HEK293 (cell line): Measurements from ENCODE around the gene CDC37L1.

Experiments
- CTCF ChIA-PET: fragments of 350-600 bp; formaldehyde crosslinking; extraction: SDS; loops from one replicate; lab custom pipeline; 2021; ENCODE audit warnings: antibody characterized with exemption; lab: Yijun Ruan, JAX
- POLR2A ChIA-PET: fragments of 300-600 bp; formaldehyde crosslinking; extraction: SDS; loops from one replicate; lab custom pipeline; 2020; ENCODE audit warnings: antibody characterized with exemption, inconsistent platforms; lab: Yijun Ruan, JAX
- H3K27ac ChIP-seq: fragments of 200-500 bp; sonication (Bioruptor generic); 2 replicates; pipeline ENCODE4 v1.5.1; 2014; ENCODE audit warnings: low read depth, low read length, control low read depth, inconsistent platforms; ENCODE audit errors: extremely low read depth
- H3K36me3 ChIP-seq, 2 experiments: fragments of 200-500 bp in 1 of 2; sonication (Bioruptor generic) in 1 of 2; 1 replicate in 1 of 2; 2 replicates in 1 of 2; pipeline ENCODE4 v1.5.1; 2014 to 2017; ENCODE audit warnings: inconsistent platforms in 2 of 2, low read length in 2 of 2; ENCODE audit not compliant: control insufficient read depth in 2 of 2, insufficient read depth in 1 of 2
- H3K4me1 ChIP-seq: fragments of 200-500 bp; sonication (Bioruptor generic); 2 replicates; pipeline ENCODE4 v1.5.1; 2014; ENCODE audit warnings: mild to moderate bottlenecking, low read length, inconsistent platforms; ENCODE audit not compliant: control insufficient read depth, insufficient read depth
- H3K4me3 ChIP-seq: 2 replicates; pipeline ENCODE4 v1.5.1; 2011; ENCODE audit warnings: low read depth, mild to moderate bottlenecking, control low read depth, low read length, moderate library complexity
- H3K9me3 ChIP-seq: fragments of 200-500 bp; sonication (Bioruptor generic); 2 replicates; pipeline ENCODE4 v1.5.1; 2014; ENCODE audit warnings: low read depth, low read length, inconsistent platforms; ENCODE audit not compliant: control insufficient read depth, insufficient read depth
- KLF17 ChIP-seq: fragments of 450-650 bp; formaldehyde crosslinking; IDR thresholded peaks from 2 replicates; pipeline ENCODE4 v1.5.1; 2016; ENCODE audit warnings: missing biosample characterization, missing genetic modification characterization
- OVOL3 ChIP-seq: fragments of 450-650 bp; formaldehyde crosslinking; IDR thresholded peaks from 2 replicates; pipeline ENCODE4 v1.5.1; 2016; ENCODE audit warnings: missing biosample characterization, missing genetic modification characterization
- PRDM1 ChIP-seq: fragments of 450-650 bp; formaldehyde crosslinking; IDR thresholded peaks from 2 replicates; pipeline ENCODE4; 2016; ENCODE audit warnings: missing biosample characterization, missing genetic modification characterization
- RBAK ChIP-seq: fragments of 450-650 bp; formaldehyde crosslinking; IDR thresholded peaks from 2 replicates; pipeline ENCODE4 v1.5.1; 2016; ENCODE audit warnings: missing biosample characterization, missing genetic modification characterization
- REST ChIP-seq: fragments of 450-650 bp; formaldehyde crosslinking; IDR thresholded peaks from 2 replicates; pipeline ENCODE4 v1.5.1; 2016; ENCODE audit warnings: missing biosample characterization, missing genetic modification characterization
- SALL2 ChIP-seq: fragments of 450-650 bp; formaldehyde crosslinking; IDR thresholded peaks from 2 replicates; pipeline ENCODE4 v1.5.0; 2017; ENCODE audit warnings: missing biosample characterization, mild to moderate bottlenecking, missing genetic modification characterization, borderline replicate concordance
- ZBTB11 ChIP-seq: fragments of 450-650 bp; formaldehyde crosslinking; conservative IDR thresholded peaks from 2 replicates; pipeline ENCODE4 v1.5.1; 2016; ENCODE audit warnings: low read depth, missing biosample characterization, missing genetic modification characterization
- ZBTB20 ChIP-seq: fragments of 450-650 bp; formaldehyde crosslinking; IDR thresholded peaks from 2 replicates; pipeline ENCODE4 v1.5.1; 2016; ENCODE audit warnings: missing biosample characterization, missing genetic modification characterization
- ZNF16 ChIP-seq: fragments of 450-650 bp; formaldehyde crosslinking; IDR thresholded peaks from 2 replicates; pipeline ENCODE4 v1.5.1; 2016; ENCODE audit warnings: low read depth, missing biosample characterization, missing genetic modification characterization
- ZNF223 ChIP-seq: fragments of 450-650 bp; formaldehyde crosslinking; IDR thresholded peaks from 2 replicates; pipeline ENCODE4 v1.5.1; 2016; ENCODE audit warnings: missing biosample characterization, missing genetic modification characterization
- ZNF266 ChIP-seq: fragments of 450-650 bp; formaldehyde crosslinking; IDR thresholded peaks from 2 replicates; pipeline ENCODE4 v1.5.1; 2016; ENCODE audit warnings: missing biosample characterization, missing genetic modification characterization, low read depth
- ZNF335 ChIP-seq: fragments of 450-650 bp; formaldehyde crosslinking; conservative IDR thresholded peaks from 2 replicates; pipeline ENCODE4 v1.5.1; 2016; ENCODE audit warnings: missing biosample characterization, missing genetic modification characterization
- ZNF600 ChIP-seq: fragments of 450-650 bp; formaldehyde crosslinking; IDR thresholded peaks from 2 replicates; pipeline ENCODE4 v1.5.1; 2016; ENCODE audit warnings: missing biosample characterization, missing genetic modification characterization
- ZNF623 ChIP-seq: fragments of 450-650 bp; formaldehyde crosslinking; IDR thresholded peaks from 2 replicates; pipeline ENCODE4 v1.5.1; 2016; ENCODE audit warnings: missing biosample characterization, missing genetic modification characterization
- ZNF692 ChIP-seq: fragments of 450-650 bp; formaldehyde crosslinking; IDR thresholded peaks from 2 replicates; pipeline ENCODE4 v1.5.1; 2016; ENCODE audit warnings: missing biosample characterization, missing genetic modification characterization
- ZNF701 ChIP-seq: fragments of 450-650 bp; formaldehyde crosslinking; IDR thresholded peaks from 2 replicates; pipeline ENCODE4 v1.5.1; 2016; ENCODE audit warnings: missing biosample characterization, missing genetic modification characterization
- ZNF707 ChIP-seq: fragments of 450-650 bp; formaldehyde crosslinking; IDR thresholded peaks from 2 replicates; pipeline ENCODE4 v1.5.1; 2016; ENCODE audit warnings: missing biosample characterization, missing genetic modification characterization
- ZNF837 ChIP-seq: fragments of 450-650 bp; formaldehyde crosslinking; IDR thresholded peaks from 2 replicates; pipeline ENCODE4 v1.5.1; 2016; ENCODE audit warnings: missing biosample characterization, missing genetic modification characterization
- TF ChIP-seq, protein P1 (sequence below): fragments of 450-650 bp; formaldehyde crosslinking; IDR thresholded peaks from 2 replicates; pipeline ENCODE4 v1.5.1; 2016; ENCODE audit warnings: missing biosample characterization, missing genetic modification characterization

Gene CDC37L1

GRCh38 chr9:4691795-4692194, 12.4 kb downstream of the CDC37L1 start (continued):
- no peak for TF ChIP-seq REST (tag by site-specific recombination)
- no peak for TF ChIP-seq OVOL3 (tag by site-specific recombination)
- no peak for TF ChIP-seq ZNF266 (tag by site-specific recombination)
- no peak for TF ChIP-seq ZNF223 (tag by site-specific recombination)

GRCh38 chr9:4700091-4700490, 20.7 kb downstream of the CDC37L1 start:
- Histone ChIP-seq H3K4me3 (no peak overlapping the region), H3K4me1 (no peaks in the 10 kb centered on the region), H3K36me3 (peaks cover 0 to 46% of the 10 kb centered on the region in 2 experiments; a peak in 2 of 3 replicates), H3K9me3 (no peaks in the 10 kb centered on the region), H3K27ac (no peak overlapping the region)
- ChIA-PET CTCF (interaction anchor here (0.6 kb wide), 1 partner anchor 1132 kb away, joined by 3 read pairs; no protein-coding TSS in a partner anchor), POLR2A (no interaction called here)
- TF ChIP-seq ZNF335 (no peak), ZNF16 (tag by site-specific recombination) (no peak), RBAK (no peak), ZBTB11 (tag by site-specific recombination) (no peak), KLF17 (no peak), ZNF837 (no peak), ZNF600 (tag by site-specific recombination) (no peak), ZNF707 (tag by site-specific recombination) (no peak), ZNF623 (tag by site-specific recombination) (no peak), ZNF692 (tag by site-specific recombination) (no peak), PRDM1 (no peak), ZNF701 (no peak), ZBTB20 (tag by site-specific recombination) (no peak), SALL2 (tag by site-specific recombination) (no peak)
- TF ChIP-seq, protein P1, sequence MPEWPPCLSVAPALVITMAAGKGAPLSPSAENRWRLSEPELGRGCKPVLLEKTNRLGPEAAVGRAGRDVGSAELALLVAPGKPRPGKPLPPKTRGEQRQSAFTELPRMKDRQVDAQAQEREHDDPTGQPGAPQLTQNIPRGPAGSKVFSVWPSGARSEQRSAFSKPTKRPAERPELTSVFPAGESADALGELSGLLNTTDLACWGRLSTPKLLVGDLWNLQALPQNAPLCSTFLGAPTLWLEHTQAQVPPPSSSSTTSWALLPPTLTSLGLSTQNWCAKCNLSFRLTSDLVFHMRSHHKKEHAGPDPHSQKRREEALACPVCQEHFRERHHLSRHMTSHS, result no peak
